Neural progenitor cell (in vitro differentiated cells): ENCODE results near the gene RPS2. TPM values are rescaled to one million over a fixed set of nuclear protein-coding genes. Genes with fewer than 3 reads are reported as not detected.

Source experiments
- DNase-seq: peaks from one replicate; pipeline ENCODE4 v3.0.0-alpha.2; 2016; ENCODE audit warnings: low spot score
- H2AFZ ChIP-seq: fragments of 200-600 bp; sonication (generic); replicated peaks from 2 replicates; pipeline ENCODE4 v1.6.1; 2016; ENCODE audit warnings: antibody characterized with exemption
- H3F3A ChIP-seq: fragments of 200-600 bp; sonication (generic); 2 replicates; pipeline ENCODE4 v1.6.1; 2016; ENCODE audit warnings: antibody characterized with exemption, low read depth
- H3K27ac ChIP-seq: fragments of 200-600 bp; sonication (generic); 2 replicates; pipeline ENCODE4 v1.5.1; 2016; ENCODE audit warnings: mild to moderate bottlenecking
- H3K27me3 ChIP-seq: fragments of 200-600 bp; sonication (generic); 2 replicates; pipeline ENCODE4 v1.6.1; 2016; ENCODE audit warnings: mild to moderate bottlenecking, moderate library complexity
- H3K36me3 ChIP-seq: fragments of 200-600 bp; sonication (generic); 2 replicates; pipeline ENCODE4 v1.5.1; 2016
- H3K4me1 ChIP-seq: fragments of 200-600 bp; sonication (generic); 2 replicates; pipeline ENCODE4 v1.6.1; 2016; ENCODE audit warnings: mixed run types
- H3K4me2 ChIP-seq: fragments of 200-600 bp; sonication (generic); 2 replicates; pipeline ENCODE4 v1.6.1; 2016
- H3K4me3 ChIP-seq: fragments of 200-600 bp; sonication (generic); 2 replicates; pipeline ENCODE4 v1.5.1; 2016
- H3K79me2 ChIP-seq: fragments of 200-600 bp; sonication (generic); 2 replicates; pipeline ENCODE4 v1.6.1; 2016; ENCODE audit warnings: low read depth
- H3K9ac ChIP-seq: fragments of 200-600 bp; sonication (generic); 2 replicates; pipeline ENCODE4 v1.6.1; 2016
- H3K9me3 ChIP-seq: fragments of 200-600 bp; sonication (generic); 2 replicates; pipeline ENCODE4 v1.5.1; 2016; ENCODE audit warnings: low read depth
- H4K20me1 ChIP-seq: fragments of 200-600 bp; sonication (generic); 2 replicates; pipeline ENCODE4 v1.6.1; 2016; ENCODE audit warnings: low read depth
- H3K27ac Mint-ChIP-seq: 3 replicates; pipeline ENCODE4 v1.8.0; 2021; ENCODE audit warnings: mixed read lengths
- H3K27me3 Mint-ChIP-seq: 2 replicates; pipeline ENCODE4 v1.8.0; 2022; ENCODE audit warnings: low read depth, mild to moderate bottlenecking, inconsistent platforms, moderate library complexity, mixed read lengths; ENCODE audit not compliant: insufficient read depth
- H3K36me3 Mint-ChIP-seq: 3 replicates; pipeline ENCODE4 v1.8.0; 2021; ENCODE audit warnings: mixed read lengths
- H3K4me1 Mint-ChIP-seq: 3 replicates; pipeline ENCODE4 v1.8.0; 2021; ENCODE audit warnings: mixed read lengths
- H3K4me3 Mint-ChIP-seq: 3 replicates; pipeline ENCODE4 v1.8.0; 2021; ENCODE audit warnings: mild to moderate bottlenecking, moderate library complexity, mixed read lengths
- H3K9me3 Mint-ChIP-seq: 3 replicates; pipeline ENCODE4 v1.8.0; 2020; ENCODE audit warnings: mixed read lengths
- EZH2 ChIP-seq: fragments of 200-600 bp; sonication (generic); IDR thresholded peaks from 2 replicates; pipeline ENCODE4 v1.6.1; 2017; ENCODE audit warnings: antibody characterized with exemption, mild to moderate bottlenecking, moderate library complexity
- EZH2phosphoT487 ChIP-seq: fragments of 200-600 bp; sonication (generic); IDR thresholded peaks from 2 replicates; pipeline ENCODE4 v1.6.1; 2017; ENCODE audit warnings: antibody characterized with exemption
- total RNA-seq: library from RNA; depleted of rRNA; stranded (reverse); fragments of >200 nt; gene quantifications from 2 replicates; pipeline ENCODE4 v1.2.3, GENCODE V29; 2015; ENCODE audit warnings: low replicate concordance
- TF ChIP-seq, protein P1 (sequence below): fragments of 200-600 bp; sonication (generic); IDR thresholded peaks from 2 replicates; pipeline ENCODE4 v1.5.1; 2017; ENCODE audit warnings: antibody characterized with exemption, mild to moderate bottlenecking

RPS2 gene
- total RNA-seq, 1 donor from 2014 or later = 3,079 TPM

DNA sequence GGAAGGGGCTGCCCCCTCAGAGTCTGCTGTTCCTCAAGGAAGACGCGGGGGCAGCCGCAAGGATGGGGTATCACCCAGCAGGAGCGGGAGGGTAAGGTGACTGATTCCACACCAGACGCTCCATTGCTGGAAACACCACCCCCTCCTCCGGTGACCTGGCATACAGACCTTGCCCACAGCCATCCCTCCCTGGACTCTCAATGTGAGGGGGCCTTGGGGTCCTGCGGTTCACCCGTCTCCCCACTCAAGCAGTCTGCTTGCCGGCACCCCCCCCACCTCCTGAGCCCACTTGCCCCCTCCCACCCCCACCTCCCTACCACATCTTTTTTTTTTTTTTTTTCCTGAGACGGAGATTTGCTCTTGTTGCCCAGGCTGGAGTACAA lies 34.3 kb downstream of the RPS2 start:
- Histone ChIP-seq H2AFZ (no peak overlapping the region), H3K27ac (no peak overlapping the region), H3K27me3 (peaks cover 33% of the 10 kb centered on the region), H3K36me3 (no peaks in the 10 kb centered on the region), H3K79me2 (no peaks in the 10 kb centered on the region), H3K4me3 (no peak overlapping the region), H3K9me3 (no peaks in the 10 kb centered on the region), H3K4me2 (no peak overlapping the region), H3K9ac (no peak overlapping the region), H3K4me1 (no peaks in the 10 kb centered on the region), H4K20me1 (no peaks in the 10 kb centered on the region), H3F3A (peaks cover 4% of the 10 kb centered on the region)
- H3K36me3 Mint-ChIP-seq = no peaks in the 10 kb centered on the region
- peaks cover 8% of the 10 kb centered on the region for H3K27me3 Mint-ChIP-seq
- TF ChIP-seq, protein P1, sequence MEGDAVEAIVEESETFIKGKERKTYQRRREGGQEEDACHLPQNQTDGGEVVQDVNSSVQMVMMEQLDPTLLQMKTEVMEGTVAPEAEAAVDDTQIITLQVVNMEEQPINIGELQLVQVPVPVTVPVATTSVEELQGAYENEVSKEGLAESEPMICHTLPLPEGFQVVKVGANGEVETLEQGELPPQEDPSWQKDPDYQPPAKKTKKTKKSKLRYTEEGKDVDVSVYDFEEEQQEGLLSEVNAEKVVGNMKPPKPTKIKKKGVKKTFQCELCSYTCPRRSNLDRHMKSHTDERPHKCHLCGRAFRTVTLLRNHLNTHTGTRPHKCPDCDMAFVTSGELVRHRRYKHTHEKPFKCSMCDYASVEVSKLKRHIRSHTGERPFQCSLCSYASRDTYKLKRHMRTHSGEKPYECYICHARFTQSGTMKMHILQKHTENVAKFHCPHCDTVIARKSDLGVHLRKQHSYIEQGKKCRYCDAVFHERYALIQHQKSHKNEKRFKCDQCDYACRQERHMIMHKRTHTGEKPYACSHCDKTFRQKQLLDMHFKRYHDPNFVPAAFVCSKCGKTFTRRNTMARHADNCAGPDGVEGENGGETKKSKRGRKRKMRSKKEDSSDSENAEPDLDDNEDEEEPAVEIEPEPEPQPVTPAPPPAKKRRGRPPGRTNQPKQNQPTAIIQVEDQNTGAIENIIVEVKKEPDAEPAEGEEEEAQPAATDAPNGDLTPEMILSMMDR = no peak
- TF ChIP-seq EZH2phosphoT487 = no peak
- no peak for TF ChIP-seq EZH2
- no peak for DNase-seq
- H3K4me3 Mint-ChIP-seq = no peak overlapping the region
- H3K27ac Mint-ChIP-seq = no peak overlapping the region
- no peaks in the 10 kb centered on the region for H3K9me3 Mint-ChIP-seq
- peaks cover 2% of the 10 kb centered on the region for H3K4me1 Mint-ChIP-seq

GRCh38 chr16:1929578-1930337 lies 34.9 kb downstream of the RPS2 start:
- TF ChIP-seq EZH2phosphoT487 (no peak), EZH2 (no peak)
- TF ChIP-seq, protein P1 = peak; percentile 84
- Histone ChIP-seq H3K4me1 (no peaks in the 10 kb centered on the region), H3F3A (peaks cover 4% of the 10 kb centered on the region), H3K4me3 (peak overlapping the region; percentile 54), H3K9me3 (no peaks in the 10 kb centered on the region), H3K4me2 (peak overlapping the region; percentile 80), H4K20me1 (no peaks in the 10 kb centered on the region), H3K79me2 (no peaks in the 10 kb centered on the region), H3K9ac (no peak overlapping the region), H3K36me3 (no peaks in the 10 kb centered on the region), H3K27me3 (peaks cover 36% of the 10 kb centered on the region), H2AFZ (peak overlapping the region; percentile 87), H3K27ac (no peak overlapping the region)
- Mint-ChIP-seq H3K27me3 (peaks cover 8% of the 10 kb centered on the region), H3K9me3 (no peaks in the 10 kb centered on the region), H3K4me3 (no peak overlapping the region), H3K36me3 (no peaks in the 10 kb centered on the region), H3K27ac (no peak overlapping the region), H3K4me1 (peaks cover 2% of the 10 kb centered on the region)
- peak; percentile 92 for DNase-seq

GRCh38 chr16:1929105-1929504 lies 35.5 kb downstream of the RPS2 start:
- Histone ChIP-seq H3K4me1 (no peaks in the 10 kb centered on the region), H3F3A (peaks cover 4% of the 10 kb centered on the region), H3K4me2 (peak overlapping the region; percentile 80), H3K9me3 (no peaks in the 10 kb centered on the region), H3K9ac (no peak overlapping the region), H4K20me1 (no peaks in the 10 kb centered on the region), H3K36me3 (no peaks in the 10 kb centered on the region), H3K27ac (no peak overlapping the region), H3K4me3 (peak overlapping the region; percentile 54), H2AFZ (peak overlapping the region; percentile 87), H3K27me3 (peaks cover 43% of the 10 kb centered on the region), H3K79me2 (no peaks in the 10 kb centered on the region)
- H3K9me3 Mint-ChIP-seq = no peaks in the 10 kb centered on the region
- H3K27me3 Mint-ChIP-seq = peaks cover 11% of the 10 kb centered on the region
- TF ChIP-seq EZH2phosphoT487 (no peak), EZH2 (no peak)
- TF ChIP-seq, protein P1 = no peak
- peak overlapping the region; percentile 77 for H3K4me3 Mint-ChIP-seq
- DNase-seq = no peak
- H3K36me3 Mint-ChIP-seq = no peaks in the 10 kb centered on the region
- peaks cover 2% of the 10 kb centered on the region for H3K4me1 Mint-ChIP-seq
- no peak overlapping the region for H3K27ac Mint-ChIP-seq
